ENCODE results near the gene MNS1.
"Not testable (repeated sequence)": the region's sequence is repeated elsewhere in the genome, so short reads cannot be mapped to it uniquely, and the experiment has no call there.

Gene MNS1

DNA sequence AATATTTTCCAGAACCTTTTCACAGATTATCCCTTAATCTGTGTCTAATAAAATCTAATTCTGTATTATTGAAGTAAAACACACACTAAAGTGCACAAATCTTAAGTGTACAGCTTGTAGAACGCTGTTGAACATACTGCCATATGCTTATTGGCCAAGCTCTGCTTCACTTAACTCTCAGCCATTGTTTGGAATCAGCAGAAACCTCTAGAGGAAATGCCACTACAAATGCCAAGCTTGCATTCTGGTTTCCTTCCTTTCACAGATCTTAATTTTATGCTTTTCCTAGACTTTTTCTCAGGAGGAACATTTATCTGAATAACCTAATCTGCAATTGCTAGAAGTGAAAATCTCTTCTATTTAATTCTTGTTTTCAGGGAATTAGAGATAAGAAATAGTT is 10.1 kb downstream of the MNS1 start:
- no peak for DNase-seq (ENCODE audit: low read depth, low spot score)

DNA sequence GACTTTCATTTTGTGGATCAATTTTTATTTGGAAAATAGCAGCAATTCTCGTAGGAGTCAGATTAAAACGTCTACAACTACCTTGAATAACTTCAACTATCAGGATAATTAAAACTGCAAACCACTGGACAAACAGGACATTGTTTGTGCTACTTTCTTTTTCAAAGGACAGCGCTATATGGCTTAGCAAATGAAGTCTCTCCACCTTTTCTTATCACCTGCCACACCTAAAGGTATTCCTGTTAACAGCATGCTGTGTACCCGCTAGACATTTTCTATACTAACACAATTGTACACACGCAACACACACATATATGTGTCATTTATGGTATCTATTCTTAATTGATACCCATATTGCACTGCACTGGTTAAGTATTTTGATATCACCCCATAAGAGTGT is 19.2 kb downstream of the MNS1 start:
- DNase-seq (ENCODE audit: low read depth, low spot score), result no peak

DNA sequence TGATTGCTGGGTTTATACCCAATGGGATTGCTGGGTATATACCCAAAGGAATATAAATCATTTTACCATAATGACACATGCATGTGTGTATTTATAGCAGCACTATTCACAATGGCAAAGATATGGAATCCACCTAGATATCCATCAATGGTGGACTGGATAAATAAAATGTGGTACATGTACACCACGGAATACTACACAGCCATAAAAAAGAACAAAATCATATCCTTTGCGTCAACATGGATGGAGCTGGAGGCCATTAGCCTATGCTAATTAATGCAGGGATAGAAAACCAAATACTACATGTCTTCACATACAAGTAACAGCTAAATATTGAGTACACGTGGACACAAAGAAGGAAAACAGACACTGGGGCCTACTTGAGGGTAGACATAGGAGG is 22.6 kb downstream of the MNS1 start:
- no peak for DNase-seq (ENCODE audit: low read depth, low spot score)

DNA sequence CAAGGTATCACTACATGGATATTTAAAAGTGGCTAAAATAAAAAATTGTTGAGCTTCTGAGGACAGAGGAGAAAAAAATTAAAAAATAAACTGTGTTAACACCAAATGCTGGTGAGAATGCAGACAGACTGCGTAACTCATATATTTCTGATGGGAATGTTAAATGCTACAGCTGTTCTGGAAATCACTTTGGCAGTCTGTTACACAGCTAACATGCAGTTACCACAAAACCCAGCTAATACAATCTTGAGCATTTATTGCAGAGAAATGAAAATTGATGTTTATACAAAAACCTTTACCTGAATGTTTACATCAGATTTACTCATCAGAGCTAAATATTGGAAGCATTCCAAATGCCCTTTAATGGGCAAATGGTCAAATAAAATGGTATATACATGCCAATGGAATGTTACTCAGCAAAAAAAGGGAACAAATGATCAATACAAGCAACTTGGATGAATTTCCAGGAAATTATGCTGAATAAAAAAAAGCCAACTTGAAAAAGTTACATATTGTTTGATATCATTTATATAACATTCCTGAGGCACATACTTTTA is 24.6 kb downstream of the MNS1 start:
- no peak for DNase-seq (ENCODE audit: low read depth, low spot score)

DNA sequence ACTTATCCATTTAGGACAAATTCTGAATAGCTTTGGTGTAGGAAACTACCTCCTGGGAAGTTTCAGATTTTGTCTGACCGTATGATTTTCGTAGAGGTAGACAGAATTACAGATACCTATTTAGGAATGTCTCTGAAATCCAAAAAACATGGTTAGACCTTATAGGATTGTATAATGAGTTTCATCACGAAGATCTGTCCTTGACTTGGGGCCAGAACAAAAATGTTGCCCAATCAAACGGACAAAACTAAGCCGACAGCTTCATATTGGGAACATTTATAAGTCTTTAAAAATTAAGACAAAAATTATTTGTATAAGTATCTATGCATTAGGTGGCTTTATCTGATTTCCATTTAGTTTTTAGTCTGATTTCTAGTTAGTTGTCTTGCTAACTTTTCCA is 32.6 kb downstream of the MNS1 start:
- DNase-seq (ENCODE audit: low read depth, low spot score), result no peak

DNA sequence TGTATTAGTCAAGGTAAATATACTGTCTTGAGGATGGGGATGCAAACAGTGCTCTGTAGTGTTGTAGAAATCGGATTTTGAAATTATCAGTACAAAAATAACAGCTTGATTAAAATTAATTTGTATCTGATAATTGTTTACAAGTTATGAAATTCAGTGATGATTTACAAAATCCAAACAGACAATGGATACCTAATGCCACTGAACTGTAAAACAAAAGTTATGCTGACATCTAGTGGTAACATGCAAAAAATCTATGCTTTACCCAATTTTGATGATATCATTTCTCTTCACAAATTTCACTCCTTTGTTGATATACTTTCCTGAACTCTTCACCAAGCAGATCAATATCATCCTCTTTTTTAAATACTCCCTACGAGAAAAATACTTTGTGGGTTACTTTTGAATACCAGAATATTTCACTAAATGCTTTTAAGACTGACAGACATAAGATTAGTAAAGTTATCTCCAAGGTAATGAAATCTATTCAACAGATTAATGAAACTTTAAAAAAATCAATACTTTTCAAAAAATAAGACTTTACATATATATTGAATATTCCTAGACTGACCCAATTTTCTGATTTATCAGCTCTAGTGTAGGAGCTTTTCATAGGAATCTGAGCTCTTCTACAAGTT is 36.0 kb downstream of the MNS1 start:
- DNase-seq (ENCODE audit: low read depth, low spot score), result no peak

DNA sequence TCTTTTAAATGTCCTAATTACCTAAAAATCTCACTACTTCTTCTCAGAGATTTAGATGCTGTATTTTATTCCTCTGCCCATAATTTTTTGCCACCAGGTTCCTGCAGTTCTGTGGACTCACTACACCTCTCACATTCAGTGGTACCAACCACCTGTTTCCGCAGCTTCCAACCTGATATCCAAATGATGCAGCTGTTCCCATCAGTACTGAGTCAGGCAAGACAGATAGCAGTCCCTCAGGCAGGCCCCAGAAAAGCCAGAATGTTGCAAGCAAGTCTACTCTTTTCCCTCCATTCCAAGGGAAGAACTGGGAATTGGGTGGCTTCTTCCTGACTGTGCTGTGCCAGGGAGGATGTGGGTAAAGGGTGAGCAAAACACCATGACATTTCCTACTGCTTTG is 39.0 kb downstream of the MNS1 start:
- no peak for DNase-seq (ENCODE audit: low read depth, low spot score)

DNA sequence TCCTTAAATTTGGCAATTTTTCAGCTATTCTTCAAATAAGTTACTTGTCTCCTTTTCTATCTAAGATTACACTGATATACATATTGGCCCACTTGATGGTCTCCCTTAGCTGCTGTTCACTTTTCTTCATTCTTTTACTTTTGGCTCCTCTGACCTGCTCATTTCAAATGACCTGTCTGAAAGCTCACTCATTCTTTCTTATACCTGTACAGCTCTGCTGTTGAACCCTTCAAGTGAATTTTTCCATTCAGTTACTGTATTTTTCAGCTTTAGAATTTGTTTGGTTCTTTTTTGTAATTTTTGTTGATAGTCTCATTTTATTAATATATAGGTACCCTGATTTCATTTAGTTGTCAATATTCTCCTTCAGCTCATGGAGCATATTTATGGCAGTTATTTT is 39.7 kb downstream of the MNS1 start:
- DNase-seq (ENCODE audit: low read depth, low spot score), result no peak

DNA sequence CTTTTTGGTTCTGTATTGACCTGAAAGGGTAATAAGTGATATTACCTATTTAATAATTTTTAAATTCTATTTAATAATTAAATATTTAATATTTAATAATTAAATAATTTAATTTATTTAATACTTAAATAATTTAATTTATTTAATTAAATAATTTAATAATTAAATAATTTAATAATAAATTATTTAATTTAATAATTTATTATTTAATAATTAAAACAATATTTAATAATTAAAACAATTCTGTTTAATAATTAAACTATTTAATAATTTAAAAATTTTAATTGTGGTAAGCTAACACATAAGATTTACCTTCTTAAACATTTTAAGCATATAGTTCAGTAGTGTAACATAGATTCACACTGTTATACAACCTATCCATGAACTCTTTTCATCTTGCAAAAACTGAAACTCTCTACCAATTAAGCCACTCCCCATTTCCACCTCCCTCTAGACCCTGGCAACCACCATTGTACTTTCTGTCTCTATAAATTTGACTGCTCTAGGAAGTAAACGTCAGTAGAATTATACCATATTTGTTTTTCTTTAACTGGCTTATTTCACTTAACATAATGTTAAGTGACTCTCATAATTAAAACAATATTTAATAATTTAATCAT is 51.7 kb downstream of the MNS1 start:
- DNase-seq (ENCODE audit: low read depth, low spot score), result not testable (repeated sequence)

DNA sequence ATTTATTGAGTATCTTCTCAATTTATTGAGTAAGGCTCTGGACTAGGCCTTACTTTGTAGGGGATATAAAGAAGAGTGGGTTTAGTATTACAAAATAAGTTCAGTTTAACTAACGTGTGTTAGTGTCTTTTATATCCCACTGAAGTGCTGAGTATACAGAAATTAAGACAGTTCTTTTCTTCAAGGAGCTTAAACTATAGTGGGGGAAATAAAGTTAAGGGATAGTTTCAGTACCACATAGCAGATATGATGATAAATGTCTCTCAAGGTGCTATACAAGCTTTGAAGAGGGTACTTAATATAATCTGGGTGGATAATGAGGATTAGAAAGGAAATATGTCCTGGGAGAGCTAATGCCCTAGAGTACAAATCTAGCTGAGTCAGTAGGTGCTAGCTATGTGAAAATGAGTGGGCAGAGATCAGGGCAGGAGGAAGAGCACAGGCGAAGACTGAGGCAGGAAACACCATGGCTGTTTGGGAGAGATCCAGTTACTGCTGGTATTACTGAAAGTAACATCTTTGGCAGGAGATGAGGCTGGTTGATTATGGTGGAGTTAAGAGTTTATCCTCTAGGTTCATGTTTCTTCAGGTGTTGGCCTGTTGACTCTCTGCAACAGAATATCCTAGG is 53.7 kb downstream of the MNS1 start:
- no peak for DNase-seq (ENCODE audit: low read depth, low spot score)

DNA sequence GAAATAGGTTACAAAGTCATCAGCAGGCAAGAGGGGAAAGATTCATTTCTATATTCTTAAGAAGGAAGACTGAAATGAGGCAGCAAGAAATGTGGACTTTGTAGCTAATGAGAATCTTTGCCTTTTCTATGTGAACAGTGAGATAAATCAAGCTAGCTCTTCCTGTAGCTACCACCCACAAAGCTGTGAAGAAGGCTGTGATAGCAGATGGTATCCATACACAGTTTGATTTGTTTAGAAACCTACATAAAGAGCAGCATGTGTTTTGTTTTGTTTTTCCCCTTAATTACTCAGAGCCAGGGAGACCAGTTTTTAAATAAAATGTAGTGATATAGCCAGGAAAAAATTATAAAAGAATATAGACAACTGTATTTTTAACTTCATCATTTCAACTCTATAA is 54.2 kb downstream of the MNS1 start:
- DNase-seq (ENCODE audit: low read depth, low spot score), result no peak

DNA sequence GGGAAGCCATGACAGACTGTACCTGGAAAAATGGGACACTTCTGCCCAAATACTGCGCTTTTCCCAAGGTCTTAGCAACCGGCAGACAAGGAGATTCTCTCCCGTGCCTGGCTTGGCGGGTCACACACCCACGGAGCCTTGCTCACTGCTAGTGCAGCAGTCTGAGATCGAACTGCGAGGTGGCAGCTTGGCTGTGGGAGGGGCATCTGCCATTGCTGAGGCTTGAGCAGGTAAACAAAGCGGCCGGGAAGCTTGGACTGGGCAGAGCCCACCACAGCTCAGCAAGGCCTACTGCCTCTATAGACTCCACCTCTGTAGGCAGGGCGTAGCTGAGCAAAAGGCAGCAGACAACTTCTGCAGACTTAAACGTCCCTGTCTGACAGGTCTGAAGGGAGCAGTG is 65.7 kb downstream of the MNS1 start:
- not testable (repeated sequence) for DNase-seq (ENCODE audit: low read depth, low spot score)

DNA sequence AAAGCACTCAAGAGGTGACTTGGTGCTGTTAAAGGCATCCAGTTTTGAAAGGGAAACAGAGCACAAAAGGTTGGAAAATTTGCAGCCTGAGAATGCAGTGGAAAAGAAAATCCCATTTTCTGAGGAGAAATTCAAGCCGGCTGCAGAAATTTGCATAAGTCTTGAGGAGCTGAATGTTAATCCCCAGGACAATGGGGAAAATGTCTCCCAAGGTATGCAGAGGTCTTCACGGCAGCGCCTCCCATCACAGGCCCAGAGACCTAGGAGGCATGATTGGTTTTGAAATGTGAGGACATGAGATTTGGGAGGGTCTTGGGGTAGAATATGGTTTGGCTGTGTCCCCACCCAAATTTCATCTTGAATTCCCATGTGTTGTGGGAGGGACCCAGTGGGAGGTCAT is 67.6 kb downstream of the MNS1 start:
- DNase-seq (ENCODE audit: low read depth, low spot score), result not testable (repeated sequence)

DNA sequence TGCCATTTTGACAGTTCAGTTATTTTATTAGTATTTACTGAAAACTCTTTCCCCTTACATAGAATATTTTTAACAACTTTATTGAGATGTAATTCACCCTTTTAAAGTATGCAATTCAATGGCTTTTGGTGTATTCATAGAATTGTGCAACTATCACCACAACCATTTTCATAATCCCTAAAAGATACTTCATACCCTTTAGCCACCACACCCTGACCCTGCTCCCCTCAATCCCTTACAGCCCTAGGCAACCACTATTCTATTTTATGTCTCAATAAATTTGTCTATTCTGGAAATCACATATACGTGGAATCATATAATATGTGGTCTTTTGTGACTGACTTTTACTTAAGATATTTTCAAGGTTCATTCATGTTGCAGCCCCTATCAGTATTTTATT is 70.0 kb downstream of the MNS1 start:
- DNase-seq (ENCODE audit: low read depth, low spot score), result no peak

DNA sequence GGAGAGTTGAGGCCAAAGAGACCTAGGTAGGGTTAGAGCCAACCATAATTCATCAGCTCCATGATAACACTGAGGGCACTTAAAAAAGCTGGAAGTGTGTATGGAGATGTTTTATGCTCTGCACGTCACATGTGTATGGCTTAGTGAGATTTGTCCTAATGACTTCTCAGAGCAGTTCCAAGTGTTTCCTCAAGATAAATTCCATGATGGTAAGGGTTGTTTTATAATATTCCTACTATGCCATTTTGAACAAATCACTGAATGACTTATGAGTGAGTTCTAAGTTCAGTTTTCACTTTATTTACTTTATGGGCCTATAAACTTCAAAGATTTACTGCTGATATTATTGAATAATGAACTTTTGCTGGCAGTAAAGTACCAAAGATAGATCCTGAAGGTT is 71.7 kb downstream of the MNS1 start:
- no peak for DNase-seq (ENCODE audit: low read depth, low spot score)

DNA sequence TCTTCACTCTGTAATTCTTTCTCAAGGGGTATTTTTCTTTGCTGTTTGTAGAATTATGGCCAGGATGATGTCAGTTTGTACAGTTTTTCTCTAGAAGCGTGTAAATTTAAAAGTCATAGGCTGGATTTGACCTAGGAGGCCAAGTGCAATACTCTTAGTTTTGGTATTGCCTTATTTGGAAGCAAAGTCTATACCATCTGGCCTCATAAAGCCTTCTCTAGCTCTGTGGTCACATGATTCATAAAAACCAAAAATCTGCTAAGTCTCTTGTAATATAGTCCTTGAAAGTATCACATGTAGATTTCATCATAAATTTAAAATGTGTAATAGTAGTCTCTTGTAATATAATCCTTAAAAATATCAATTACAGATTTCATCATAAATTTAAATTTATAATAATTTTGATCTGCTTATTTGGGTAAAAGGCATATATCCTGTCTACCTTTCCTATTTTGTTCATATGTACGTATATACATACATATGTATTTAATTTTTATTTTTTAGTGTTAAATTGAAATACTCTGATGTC is 74.1 kb downstream of the MNS1 start:
- DNase-seq (ENCODE audit: low read depth, low spot score), result no peak

DNA sequence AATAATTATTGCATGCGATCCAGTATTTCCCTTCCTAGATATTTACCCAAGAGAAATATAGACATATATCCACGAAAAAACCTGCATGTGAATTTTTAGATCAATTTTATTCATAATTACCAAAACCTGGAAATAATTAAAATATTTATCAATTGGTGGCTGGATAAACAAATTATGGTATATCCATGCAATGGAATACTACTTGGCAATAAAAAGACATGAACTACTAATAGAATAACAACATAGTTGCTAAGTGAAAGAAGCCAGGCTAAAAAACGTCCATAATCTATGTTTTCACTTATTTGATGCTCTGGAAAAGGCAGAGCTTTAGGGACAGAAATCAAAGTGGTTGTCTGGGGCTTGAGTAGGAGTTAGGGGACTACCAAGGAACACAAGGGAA is 79.0 kb downstream of the MNS1 start:
- no peak for DNase-seq (ENCODE audit: low read depth, low spot score)

DNA sequence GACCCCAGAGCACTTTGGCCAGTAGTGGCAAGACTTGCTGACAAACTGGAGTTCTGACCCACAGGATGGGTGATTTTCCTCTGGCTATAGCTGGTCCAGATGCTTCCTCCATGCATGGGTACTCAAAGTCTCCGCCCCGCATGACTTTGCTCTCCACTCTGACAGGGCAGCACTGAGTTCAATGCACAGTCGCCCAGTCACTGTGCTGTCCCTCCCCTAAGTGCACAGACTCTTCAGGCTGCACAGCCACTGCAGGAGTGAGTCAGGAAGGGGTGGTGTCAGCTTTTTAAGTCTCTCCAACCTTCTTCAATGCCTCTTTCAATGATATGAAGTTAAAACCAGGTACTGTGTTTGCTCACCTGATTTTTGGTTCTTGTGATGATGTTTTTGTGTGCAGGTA is 81.9 kb downstream of the MNS1 start:
- DNase-seq (ENCODE audit: low read depth, low spot score), result no peak

Data from activated CD4-positive, CD25-positive, alpha-beta regulatory T cell treated with anti-CD3 and anti-CD28 coated beads, Interleukin-2, amount 50 U/mL, for 16 hours (primary cell).